GM19397 (cell line): ENCODE measurements around the gene AGRP.

Source experiments
- ATAC-seq: cut with Tn5 transposase; IDR thresholded peaks from one replicate; pipeline ENCODE4 v1.9.1; 2021; ENCODE audit warnings: mild to moderate bottlenecking, moderate library complexity; ENCODE audit not compliant: unreplicated experiment

Gene AGRP

GRCh38 chr16:67445913-67446907 lies 37.1 kb downstream of the AGRP start:
- ATAC-seq, result no peak

GRCh38 chr16:67445441-67445912 lies 37.9 kb downstream of the AGRP start:
- ATAC-seq, result no peak

DNA sequence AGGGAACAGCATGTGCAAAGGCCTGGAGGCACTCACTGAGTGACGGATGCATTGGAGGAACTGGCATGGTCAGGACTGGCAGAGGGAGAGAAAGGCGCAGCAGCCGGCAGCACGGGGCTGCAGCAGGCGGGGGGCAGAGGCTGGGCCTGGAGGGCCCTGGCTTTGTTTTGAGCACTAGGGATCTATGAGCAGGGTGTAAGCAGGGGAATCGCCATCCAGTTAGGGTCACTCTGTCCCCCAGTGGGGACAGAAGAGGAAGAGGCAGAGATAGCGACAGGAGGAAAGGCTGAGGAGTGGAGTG lies 38.3 kb downstream of the AGRP start:
- no peak for ATAC-seq

GRCh38 chr16:67444259-67445125 lies 38.9 kb downstream of the AGRP start:
- ATAC-seq, result no peak

DNA sequence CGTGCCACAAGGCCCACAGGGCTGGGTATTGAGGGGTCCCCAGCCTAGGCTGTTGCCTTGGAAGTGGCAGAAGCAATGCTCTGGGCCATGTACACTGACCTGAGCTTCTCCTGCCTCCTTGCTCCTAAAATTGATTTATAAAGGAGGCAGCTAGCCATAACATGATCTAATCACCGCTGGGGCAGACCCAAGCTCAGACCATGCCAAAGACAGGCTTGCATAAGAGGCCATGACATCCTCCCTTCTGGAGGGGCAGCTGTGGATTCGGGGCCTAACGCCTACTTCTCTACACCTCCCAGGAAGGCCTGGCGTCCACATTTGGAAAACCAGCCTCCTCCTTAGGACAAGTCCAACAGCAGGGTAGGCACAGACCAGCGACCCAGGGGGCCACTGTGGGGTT lies 40.1 kb downstream of the AGRP start:
- ATAC-seq, result no peak

DNA sequence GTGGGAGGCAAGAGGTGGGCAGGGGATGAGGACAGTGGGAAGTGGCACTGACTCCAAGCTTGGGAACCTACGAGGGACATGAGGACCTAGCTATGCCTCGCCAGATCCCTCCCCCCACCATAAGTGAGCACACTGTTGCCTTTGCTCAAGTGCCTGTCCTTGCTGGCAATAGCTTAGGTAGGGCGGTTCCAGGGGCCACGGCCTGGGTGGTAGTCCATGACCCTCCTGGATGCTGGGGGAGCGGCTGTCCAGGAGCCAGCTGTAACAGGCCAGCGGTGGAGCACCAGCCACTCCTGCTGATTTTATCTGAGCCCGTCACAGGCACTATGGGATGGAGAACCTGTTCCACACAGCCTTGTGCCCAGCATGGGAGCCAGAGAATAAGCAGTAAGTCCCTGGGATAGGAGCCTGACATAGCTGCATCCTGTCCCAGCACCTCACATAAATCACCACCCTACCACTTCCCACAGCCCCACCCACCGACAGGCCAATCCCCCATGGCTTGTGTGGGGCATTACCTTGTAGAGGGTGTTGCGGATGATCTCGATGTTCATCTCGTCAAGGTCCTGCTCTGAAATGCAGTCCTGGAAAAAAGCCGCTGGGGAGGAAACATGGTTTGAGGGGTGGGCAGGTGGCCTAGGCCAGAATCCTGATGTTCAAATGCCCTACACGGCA lies 40.6 kb downstream of the AGRP start:
- no peak for ATAC-seq

- ATAC-seq, result no peak
Measured at GRCh38 chr16:67441907-67442306, 41.4 kb downstream of the AGRP start.

DNA sequence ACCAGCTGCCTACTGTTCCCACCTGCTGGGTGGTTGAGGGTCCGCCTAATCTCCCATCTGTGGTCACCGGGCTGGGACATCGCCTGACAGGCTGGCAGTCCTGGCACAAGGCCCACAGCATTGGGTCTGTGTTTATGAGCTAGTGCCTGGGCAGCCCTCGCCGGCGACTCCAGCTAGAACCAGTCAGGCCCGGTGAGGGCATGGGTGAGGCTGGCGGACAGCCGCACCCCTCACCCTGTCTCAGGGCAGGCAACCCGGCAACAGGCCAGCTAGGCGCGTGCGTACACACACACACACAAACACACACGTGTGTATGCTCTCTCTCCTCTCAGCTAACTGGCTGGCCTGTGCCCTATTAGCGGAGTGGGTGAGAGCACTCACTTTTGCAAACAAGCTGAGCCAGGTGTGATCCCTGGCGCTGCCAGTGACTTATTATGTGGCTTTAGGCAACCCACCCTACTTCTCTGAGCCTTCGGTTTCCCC lies 42.0 kb downstream of the AGRP start:
- no peak for ATAC-seq

DNA sequence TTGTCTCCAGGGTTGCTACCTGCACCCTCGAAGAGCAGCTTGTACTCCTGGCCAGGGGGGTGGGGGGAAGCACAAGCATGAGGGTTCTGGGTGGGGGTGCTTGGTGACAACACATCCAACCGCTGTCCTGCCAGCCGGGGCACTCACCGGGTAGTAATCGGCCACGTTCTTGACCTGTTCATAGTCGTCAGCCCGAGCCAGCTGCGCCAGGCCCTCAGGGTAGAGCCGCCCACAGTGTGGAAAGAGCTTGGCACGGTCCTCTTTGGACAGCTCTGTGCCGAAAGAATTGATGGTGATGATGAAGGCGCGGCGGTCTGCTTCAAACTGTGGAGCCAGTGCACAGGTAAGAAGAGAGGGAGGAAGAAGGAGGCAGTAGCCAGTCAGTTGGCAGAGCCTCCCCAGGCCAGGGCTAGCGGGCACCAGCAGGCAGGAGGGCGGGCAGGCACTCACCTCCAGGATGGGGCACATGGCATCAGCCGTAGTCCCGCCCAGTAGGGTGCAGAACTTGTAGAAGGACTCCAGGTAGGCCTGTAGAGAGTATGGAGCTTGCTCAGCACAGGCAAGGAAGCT lies 44.4 kb downstream of the AGRP start:
- no peak for ATAC-seq

GRCh38 chr16:67438098-67438791 lies 45.1 kb downstream of the AGRP start:
- no peak for ATAC-seq

DNA sequence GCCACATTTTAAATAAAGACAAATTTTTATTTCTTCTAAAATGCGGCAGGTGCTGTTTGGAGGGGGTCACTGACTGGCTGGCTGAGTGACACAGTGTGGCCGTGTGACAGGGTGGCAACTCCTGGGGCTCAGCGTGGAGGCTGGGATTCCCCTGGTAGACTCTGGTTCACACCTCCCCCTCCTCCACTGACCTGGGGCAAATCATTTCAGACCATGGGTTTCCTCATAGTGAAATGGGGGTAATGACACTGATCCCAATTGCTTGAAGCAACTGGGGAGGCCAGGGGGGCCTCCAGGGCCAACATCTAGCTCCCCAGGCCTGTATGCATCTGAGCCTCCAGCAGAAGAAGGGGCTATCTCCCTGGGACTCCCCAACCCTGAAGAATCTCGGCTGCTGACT lies 45.8 kb downstream of the AGRP start:
- no peak for ATAC-seq

- no peak for ATAC-seq
Measured at GRCh38 chr16:67436640-67437193, 46.6 kb downstream of the AGRP start.

- no peak for ATAC-seq
Measured at GRCh38 chr16:67435758-67436164, 47.6 kb downstream of the AGRP start.

GRCh38 chr16:67433131-67433719 lies 50.1 kb downstream of the AGRP start:
- ATAC-seq, result no peak
